Measurements from ENCODE around the gene ADAMTS20. TPM values are rescaled to one million over a fixed set of nuclear protein-coding genes. Genes with fewer than 3 reads are reported as not detected.
"Not testable (repeated sequence)": the region's sequence is repeated elsewhere in the genome, so short reads cannot be mapped to it uniquely, and the experiment has no call there.

ADAMTS20 gene
- total RNA-seq, 4 donors from 2014 or later: not detected

GRCh38 chr12:43370263-43370662 lies 181.7 kb downstream of the ADAMTS20 start:
- H3K4me3 ChIP-seq: no peak overlapping the region
- intact Hi-C loops (cut with DNase I; ENCODE audit: low total_unique reads) (no loop called here), in situ Hi-C loops (cut with MboI; ENCODE audit: low pct_ligation_motif_present in 1 of 4, low pct_unique_long_range_greater_than_20kb in 1 of 4, low sequenced_read_pairs in 3 of 4) (no loop called here)
- no peaks in the 10 kb centered on the region for H3K9me3 ChIP-seq
- no peak for DNase-seq
- no peaks in the 10 kb centered on the region for H3K4me1 ChIP-seq
- no peak for TF ChIP-seq EP300 (IDR thresholded peaks at IDR 0.05; ENCODE audit: low read depth)
- TF ChIP-seq POLR2AphosphoS5 (IDR thresholded peaks at IDR 0.05): no peak
- no peak for TF ChIP-seq POLR2A (IDR thresholded peaks at IDR 0.05)
- no peak for TF ChIP-seq CTCF (IDR thresholded peaks at IDR 0.05)
- 56 to 60% methylated on average over 1 of the region's 1 CpG for WGBS, 2 donors (ENCODE audit: low coverage in 1 of 2)
- H3K27me3 ChIP-seq: no peaks in the 10 kb centered on the region
- H3K27ac ChIP-seq: no peak overlapping the region
- H3K36me3 ChIP-seq: no peaks in the 10 kb centered on the region

GRCh38 chr12:43362910-43363694 lies 188.9 kb downstream of the ADAMTS20 start:
- no peak overlapping the region for H3K4me3 ChIP-seq
- no peaks in the 10 kb centered on the region for H3K27me3 ChIP-seq
- no peaks in the 10 kb centered on the region for H3K9me3 ChIP-seq
- no peak for DNase-seq
- no peak overlapping the region for H3K27ac ChIP-seq
- H3K36me3 ChIP-seq: no peaks in the 10 kb centered on the region
- no peaks in the 10 kb centered on the region for H3K4me1 ChIP-seq
- in situ Hi-C loops (cut with MboI; ENCODE audit: low pct_ligation_motif_present in 1 of 4, low pct_unique_long_range_greater_than_20kb in 1 of 4, low sequenced_read_pairs in 3 of 4): no loop called here
- 45 to 48% methylated on average over 2 of the region's 2 CpGs for WGBS, 2 donors (ENCODE audit: low coverage in 1 of 2)
- intact Hi-C loops (cut with DNase I; ENCODE audit: low total_unique reads): no loop called here
- TF ChIP-seq POLR2AphosphoS5 (IDR thresholded peaks at IDR 0.05) (no peak), POLR2A (IDR thresholded peaks at IDR 0.05) (no peak), EP300 (IDR thresholded peaks at IDR 0.05; ENCODE audit: low read depth) (no peak), CTCF (IDR thresholded peaks at IDR 0.05) (no peak)

GRCh38 chr12:43361031-43361710 lies 190.8 kb downstream of the ADAMTS20 start:
- Histone ChIP-seq H3K4me3 (no peak overlapping the region), H3K27me3 (no peaks in the 10 kb centered on the region), H3K4me1 (no peaks in the 10 kb centered on the region), H3K36me3 (no peaks in the 10 kb centered on the region), H3K27ac (no peak overlapping the region), H3K9me3 (no peaks in the 10 kb centered on the region)
- TF ChIP-seq EP300 (IDR thresholded peaks at IDR 0.05; ENCODE audit: low read depth): no peak
- no peak for TF ChIP-seq POLR2A (IDR thresholded peaks at IDR 0.05)
- TF ChIP-seq CTCF (IDR thresholded peaks at IDR 0.05): no peak
- no peak for TF ChIP-seq POLR2AphosphoS5 (IDR thresholded peaks at IDR 0.05)
- intact Hi-C loops (cut with DNase I; ENCODE audit: low total_unique reads) (no loop called here), in situ Hi-C loops (cut with MboI; ENCODE audit: low pct_ligation_motif_present in 1 of 4, low pct_unique_long_range_greater_than_20kb in 1 of 4, low sequenced_read_pairs in 3 of 4) (no loop called here)
- no peak for DNase-seq
- WGBS, 2 donors (ENCODE audit: low coverage in 1 of 2): 52 to 66% methylated on average over 6 of the region's 6 CpGs

GRCh38 chr12:43360001-43360400 lies 192.0 kb downstream of the ADAMTS20 start:
- in situ Hi-C loops (cut with MboI; ENCODE audit: low pct_ligation_motif_present in 1 of 4, low pct_unique_long_range_greater_than_20kb in 1 of 4, low sequenced_read_pairs in 3 of 4): not testable (repeated sequence)
- 82 to 91% methylated on average over 4 to 10 of the region's 10 CpGs for WGBS, 2 donors (ENCODE audit: low coverage in 1 of 2)

More at GRCh38 chr12:43360001-43360400, 192.0 kb downstream of the ADAMTS20 start:
- H3K4me3 ChIP-seq; H3K9me3 ChIP-seq; H3K27ac ChIP-seq; intact Hi-C loops (cut with DNase I; ENCODE audit: low total_unique reads); H3K27me3 ChIP-seq; H3K36me3 ChIP-seq; DNase-seq; H3K4me1 ChIP-seq: not testable (repeated sequence)
